NCI-H82 (cell line): ENCODE data around the gene ABCA4.
"Not testable (repeated sequence)": the region's sequence is repeated elsewhere in the genome, so short reads cannot be mapped to it uniquely, and the experiment has no call there.

Source experiments
- DNase-seq: peaks from one replicate; lab custom pipeline; 2025; lab: John Stamatoyannopoulos, UW

ABCA4 gene

GRCh38 chr1:94004924-94005323 lies 116.0 kb downstream of the ABCA4 start:
- DNase-seq: no peak

GRCh38 chr1:94002046-94002787 lies 118.7 kb downstream of the ABCA4 start:
- no peak for DNase-seq

- no peak for DNase-seq
Observed at GRCh38 chr1:94001397-94002045, 119.4 kb downstream of the ABCA4 start.

GRCh38 chr1:94000510-94001282 lies 120.3 kb downstream of the ABCA4 start:
- DNase-seq: peak; percentile 31

- peak; percentile 35 for DNase-seq
Observed at GRCh38 chr1:93999840-94000415, 121.0 kb downstream of the ABCA4 start.

- DNase-seq: not testable (repeated sequence)
Observed at GRCh38 chr1:93998532-93998931, 122.4 kb downstream of the ABCA4 start.

GRCh38 chr1:93997756-93998155 lies 123.2 kb downstream of the ABCA4 start:
- DNase-seq: no peak

- DNase-seq: peak; percentile 26
Observed at GRCh38 chr1:93995837-93996536, 125.0 kb downstream of the ABCA4 start.

GRCh38 chr1:93993731-93994130 lies 127.2 kb downstream of the ABCA4 start:
- peak; percentile 85 for DNase-seq

- no peak for DNase-seq
Observed at GRCh38 chr1:93992954-93993353, 128.0 kb downstream of the ABCA4 start.

GRCh38 chr1:93992190-93992589 lies 128.8 kb downstream of the ABCA4 start:
- no peak for DNase-seq

GRCh38 chr1:93991271-93991670 lies 129.7 kb downstream of the ABCA4 start:
- DNase-seq: no peak

GRCh38 chr1:93990477-93990876 lies 130.5 kb downstream of the ABCA4 start:
- DNase-seq: not testable (repeated sequence)

- DNase-seq: no peak
Observed at GRCh38 chr1:93990010-93990409, 130.9 kb downstream of the ABCA4 start.

GRCh38 chr1:93989601-93990000 lies 131.3 kb downstream of the ABCA4 start:
- DNase-seq: no peak

- no peak for DNase-seq
Observed at GRCh38 chr1:93988634-93989350, 132.2 kb downstream of the ABCA4 start.

GRCh38 chr1:93981274-93981667 lies 139.7 kb downstream of the ABCA4 start:
- no peak for DNase-seq

GRCh38 chr1:93980320-93981273 lies 140.4 kb downstream of the ABCA4 start:
- peak; percentile 91 for DNase-seq

- DNase-seq: peak; percentile 99
Observed at GRCh38 chr1:93979718-93980319, 141.1 kb downstream of the ABCA4 start.
